SK-N-SH treated with all-trans-retinoic acid at 6 μM for 48 hours (cell line): Measurements from ENCODE around the gene DVL1.

Source experiments
- ARNTL ChIP-seq: fragments of 450-650 bp; formaldehyde crosslinking; IDR thresholded peaks from 2 replicates; pipeline ENCODE4 v1.5.0; 2020; ENCODE audit warnings: low read depth, mild to moderate bottlenecking, moderate library complexity, borderline replicate concordance
- CREB5 ChIP-seq: fragments of 250-450 bp; sonication (Bioruptor Pico); IDR thresholded peaks from 2 replicates; pipeline ENCODE4 v1.5.1; 2020; ENCODE audit warnings: low read depth, mild to moderate bottlenecking, moderate library complexity
- GLIS3 ChIP-seq: fragments of 250-450 bp; sonication (Bioruptor Pico); IDR thresholded peaks from 2 replicates; pipeline ENCODE4 v1.5.0; 2020; ENCODE audit warnings: mild to moderate bottlenecking, moderate library complexity
- PATZ1 ChIP-seq: fragments of 250-450 bp; sonication (Bioruptor Pico); IDR thresholded peaks from 2 replicates; pipeline ENCODE4 v1.8.0; 2020; ENCODE audit warnings: mild to moderate bottlenecking, moderate library complexity, borderline replicate concordance
- SNAI2 ChIP-seq: fragments of 250-450 bp; sonication (Bioruptor Pico); IDR thresholded peaks from 2 replicates; pipeline ENCODE4 v1.5.0; 2020; ENCODE audit warnings: mild to moderate bottlenecking, moderate library complexity

- no peak for TF ChIP-seq GLIS3 (CRISPR knock-in tag)
- no peak for TF ChIP-seq ARNTL (CRISPR knock-in tag)
- no peak for TF ChIP-seq PATZ1 (CRISPR knock-in tag)
- TF ChIP-seq SNAI2 (CRISPR knock-in tag) = no peak
- TF ChIP-seq CREB5 (CRISPR knock-in tag) = no peak
Observed at GRCh38 chr1:1365875-1366698, 16.9 kb upstream of the DVL1 start.
